ENCODE measurements around the gene MMP11. TPM values are rescaled to one million over a fixed set of nuclear protein-coding genes. Genes with fewer than 3 reads are reported as not detected.

MMP11 gene
- total and polyA plus RNA-seq, 2 of the 4 experiments (the other 2 are of a cell fraction) = 2.2 to 6.0 TPM

- DNase-seq (no peak), ATAC-seq (ENCODE audit: low read depth) (no peak)
- no peak overlapping the region for H2AK9ac ChIP-seq (replicated peaks; ENCODE audit: low read depth, low read length, poor library complexity)
- no peak overlapping the region for H3K27ac ChIP-seq (ENCODE audit: insufficient read depth, low read length)
- H3K4me2 ChIP-seq (ENCODE audit: low read depth, low read length) = no peak overlapping the region
- no peak overlapping the region for H2BK120ac ChIP-seq (ENCODE audit: low read depth, low read length)
- BruUV-seq (replicated peaks) = no TSS peak
- no peak overlapping the region for H2BK15ac ChIP-seq (ENCODE audit: low read depth, low read length)
- H3K23ac ChIP-seq (ENCODE audit: low read depth, low read length) = no peak overlapping the region
- in situ Hi-C loops (cut with MboI; ENCODE audit: low sequenced_read_pairs) = no loop called here
- no peak overlapping the region for H4K91ac ChIP-seq (ENCODE audit: insufficient read depth, low read depth, low read length)
- H3K36me3 ChIP-seq (ENCODE audit: control insufficient read depth, insufficient read depth, low read length) = no peaks in the 10 kb centered on the region
- H3K4me1 ChIP-seq (ENCODE audit: control insufficient read depth, insufficient read depth, low read length) = no peaks in the 10 kb centered on the region; the same call in 1 of the 2 replicates
- no peaks in the 10 kb centered on the region for H3K9me3 ChIP-seq (ENCODE audit: control insufficient read depth, insufficient read depth, low read length)
- H3K4me3 ChIP-seq (ENCODE audit: insufficient read depth, low read depth, low read length) = no peak overlapping the region
- no peak overlapping the region for H3K18ac ChIP-seq (ENCODE audit: low read depth, low read length)
- H3K4ac ChIP-seq (ENCODE audit: low read depth, low read length) = no peak overlapping the region
- WGBS, 2 experiments (ENCODE audit: extremely low coverage in 2 of 2, insufficient read length in 1 of 2) = no CpG with 5 or more reads among the region's 6 CpGs
- no peaks in the 10 kb centered on the region for H4K20me1 ChIP-seq (ENCODE audit: insufficient read depth, low read length)
- no peak overlapping the region for H4K8ac ChIP-seq (ENCODE audit: low read depth in 2 of 2, low read length in 2 of 2)
- H2AFZ ChIP-seq (replicated peaks; ENCODE audit: low read length, poor library complexity) = peak overlapping the region; percentile 13
- dilution Hi-C loops (cut with HindIII; ENCODE audit: low sequenced_read_pairs, unreplicated experiment) = no loop called here
- ChIA-PET CTCF (interaction anchor here (0.7 kb wide), 1 partner anchor 1916 kb away, joined by 3 read pairs; no protein-coding TSS in a partner anchor), POLR2A (ENCODE audit: unreplicated experiment) (no interaction called here)
- H3K14ac ChIP-seq (replicated peaks; ENCODE audit: low read depth, low read length) = no peak overlapping the region
- no peak overlapping the region for H2AK5ac ChIP-seq (ENCODE audit: low read depth, low read length)
- H3K79me1 ChIP-seq (ENCODE audit: low read depth in 1 of 2, low read length in 2 of 2) = peaks cover 6% of the 10 kb centered on the region in 2 experiments; a peak in 3 of 4 replicates
- H3K9me1 ChIP-seq (ENCODE audit: insufficient read depth, low read length) = no peaks in the 10 kb centered on the region
- no peak overlapping the region for H2BK5ac ChIP-seq (ENCODE audit: low read depth, low read length, poor library complexity, severe bottlenecking)
- H3K9ac ChIP-seq (ENCODE audit: low read depth, low read length) = no peak overlapping the region
- H4K5ac ChIP-seq (ENCODE audit: low read depth, low read length) = no peak overlapping the region
- intact Hi-C loops (cut with micrococcal nuclease) = no loop called here
- TF ChIP-seq, protein P1, sequence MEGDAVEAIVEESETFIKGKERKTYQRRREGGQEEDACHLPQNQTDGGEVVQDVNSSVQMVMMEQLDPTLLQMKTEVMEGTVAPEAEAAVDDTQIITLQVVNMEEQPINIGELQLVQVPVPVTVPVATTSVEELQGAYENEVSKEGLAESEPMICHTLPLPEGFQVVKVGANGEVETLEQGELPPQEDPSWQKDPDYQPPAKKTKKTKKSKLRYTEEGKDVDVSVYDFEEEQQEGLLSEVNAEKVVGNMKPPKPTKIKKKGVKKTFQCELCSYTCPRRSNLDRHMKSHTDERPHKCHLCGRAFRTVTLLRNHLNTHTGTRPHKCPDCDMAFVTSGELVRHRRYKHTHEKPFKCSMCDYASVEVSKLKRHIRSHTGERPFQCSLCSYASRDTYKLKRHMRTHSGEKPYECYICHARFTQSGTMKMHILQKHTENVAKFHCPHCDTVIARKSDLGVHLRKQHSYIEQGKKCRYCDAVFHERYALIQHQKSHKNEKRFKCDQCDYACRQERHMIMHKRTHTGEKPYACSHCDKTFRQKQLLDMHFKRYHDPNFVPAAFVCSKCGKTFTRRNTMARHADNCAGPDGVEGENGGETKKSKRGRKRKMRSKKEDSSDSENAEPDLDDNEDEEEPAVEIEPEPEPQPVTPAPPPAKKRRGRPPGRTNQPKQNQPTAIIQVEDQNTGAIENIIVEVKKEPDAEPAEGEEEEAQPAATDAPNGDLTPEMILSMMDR (conservative IDR thresholded peaks at IDR 0.05; ENCODE audit: low read depth, low read length) = no peak
- TF ChIP-seq FOS (IDR thresholded peaks at IDR 0.05; ENCODE audit: low read depth, low read length) = no peak
- TF ChIP-seq CHD1 (IDR thresholded peaks at IDR 0.05; ENCODE audit: low read depth, low read length) = no peak
- H3K56ac ChIP-seq (ENCODE audit: extremely low read depth, insufficient read depth, low read length) = no peak overlapping the region
- 0 out of 2 replicates have a peak, but pooled peaks cover 1% of the 10 kb centered on the region for H3K27me3 ChIP-seq (ENCODE audit: control insufficient read depth, insufficient read depth, low read length)
- H2BK20ac ChIP-seq (ENCODE audit: low read depth, low read length) = no peak overlapping the region
These were observed 17.5 kb upstream of the MMP11 start for GRCh38 chr22:23754980-23755636.

Data from IMR-90 (cell line).